GM12801 (cell line): ENCODE results near the gene EED.

Experiments
- CTCF ChIP-seq: IDR thresholded peaks from one replicate; pipeline ENCODE4 v1.5.1; 2011; ENCODE audit warnings: control low read depth; ENCODE audit not compliant: insufficient read length; ENCODE audit errors: extremely low read depth

The EED gene

GRCh38 chr11:86244522-86245368 is at the start of gene EED:
Gene EED, plus strand, starts transcription at chr11:86244753. Its CDS starts 477 bp downstream, at chr11:86245230.
- no peak for TF ChIP-seq CTCF

- no peak for TF ChIP-seq CTCF
These were observed 49.6 kb upstream of the EED start for GRCh38 chr11:86194998-86195397.

- TF ChIP-seq CTCF, result no peak
These were observed 48.4 kb upstream of the EED start for GRCh38 chr11:86196085-86196696.

- no peak for TF ChIP-seq CTCF
These were observed 47.6 kb upstream of the EED start for GRCh38 chr11:86196913-86197312.

- no peak for TF ChIP-seq CTCF
These were observed 47.1 kb upstream of the EED start for GRCh38 chr11:86197448-86197847.

GRCh38 chr11:86198139-86198538 is 46.4 kb upstream of the EED start:
- no peak for TF ChIP-seq CTCF

- no peak for TF ChIP-seq CTCF
These were observed 45.2 kb upstream of the EED start for GRCh38 chr11:86199354-86199753.
